IMR-90 (cell line): ENCODE results near the gene CLMP. TPM values are rescaled to one million over a fixed set of nuclear protein-coding genes. Genes with fewer than 3 reads are reported as not detected.

Experiments
- ATAC-seq: fragments of 200-7000 bp; cut with Tn5 transposase; 2 replicates; pipeline ENCODE4 v1.9.1; 2020; ENCODE audit warnings: low read depth, mild to moderate bottlenecking, moderate library complexity
- BruUV-seq: library from RNA; stranded (reverse); fragments of 400-500 nt; replicated peaks from 2 replicates; lab custom pipeline; 2021; lab: Mats Ljungman, UMichigan
- CTCF ChIA-PET: fragments of 300-600 bp; formaldehyde crosslinking; extraction: SDS; loops from one replicate; lab custom pipeline; 2021; ENCODE audit warnings: antibody characterized with exemption; lab: Yijun Ruan, JAX
- POLR2A ChIA-PET: fragments of 300-600 bp; sonication (Branson Sonifier 250); formaldehyde crosslinking; loops from one replicate; lab custom pipeline; 2022; ENCODE audit warnings: antibody characterized with exemption; ENCODE audit not compliant: unreplicated experiment; lab: Charles Lee
- DNase-seq: peaks from one replicate; pipeline ENCODE4 v3.0.0; 2013
- H2AFZ ChIP-seq: replicated peaks from 2 replicates; pipeline ENCODE3; 2013; ENCODE audit warnings: low read length, mild to moderate bottlenecking; ENCODE audit not compliant: poor library complexity
- H2AK5ac ChIP-seq: 2 replicates; pipeline ENCODE4 v1.6.1; 2013; ENCODE audit warnings: low read depth, low read length, inconsistent platforms
- H2AK9ac ChIP-seq: replicated peaks from 2 replicates; pipeline ENCODE3; 2013; ENCODE audit warnings: mild to moderate bottlenecking, low read depth, low read length, moderate library complexity; ENCODE audit not compliant: poor library complexity
- H2BK120ac ChIP-seq: 2 replicates; pipeline ENCODE4 v1.6.1; 2013; ENCODE audit warnings: low read depth, low read length, inconsistent platforms
- H2BK15ac ChIP-seq: 3 replicates; pipeline ENCODE4 v1.6.1; 2013; ENCODE audit warnings: low read depth, low read length, inconsistent platforms
- H2BK20ac ChIP-seq: 2 replicates; pipeline ENCODE4 v1.6.1; 2013; ENCODE audit warnings: low read depth, mild to moderate bottlenecking, inconsistent platforms, low read length, moderate library complexity
- H2BK5ac ChIP-seq: 2 replicates; pipeline ENCODE4 v1.6.1; 2013; ENCODE audit warnings: mild to moderate bottlenecking, low read depth, low read length, inconsistent platforms; ENCODE audit not compliant: poor library complexity, severe bottlenecking
- H3K14ac ChIP-seq: replicated peaks from 2 replicates; pipeline ENCODE4 v1.6.1; 2013; ENCODE audit warnings: low read depth, low read length, inconsistent platforms
- H3K18ac ChIP-seq: 2 replicates; pipeline ENCODE4 v1.6.1; 2013; ENCODE audit warnings: low read depth, low read length, control low read depth
- H3K23ac ChIP-seq: 2 replicates; pipeline ENCODE4 v1.6.1; 2013; ENCODE audit warnings: low read depth, low read length, inconsistent platforms
- H3K27ac ChIP-seq: 2 replicates; pipeline ENCODE4 v1.5.1; 2013; ENCODE audit warnings: mild to moderate bottlenecking, control low read depth, low read length; ENCODE audit not compliant: insufficient read depth
- H3K27me3 ChIP-seq: 2 replicates; pipeline ENCODE4 v1.6.1; 2013; ENCODE audit warnings: low read length; ENCODE audit not compliant: control insufficient read depth, insufficient read depth
- H3K36me3 ChIP-seq: 2 replicates; pipeline ENCODE4 v1.6.1; 2013; ENCODE audit warnings: low read length, mixed read lengths; ENCODE audit not compliant: control insufficient read depth, insufficient read depth
- H3K4ac ChIP-seq: 2 replicates; pipeline ENCODE4 v1.6.1; 2013; ENCODE audit warnings: low read depth, low read length, inconsistent platforms
- H3K4me1 ChIP-seq: 2 replicates; pipeline ENCODE4 v1.6.1; 2013; ENCODE audit warnings: low read length, mixed read lengths; ENCODE audit not compliant: control insufficient read depth, insufficient read depth
- H3K4me2 ChIP-seq: 2 replicates; pipeline ENCODE4 v1.6.1; 2013; ENCODE audit warnings: low read depth, mild to moderate bottlenecking, control low read depth, low read length, moderate library complexity
- H3K4me3 ChIP-seq: 2 replicates; pipeline ENCODE4 v1.5.1; 2013; ENCODE audit warnings: low read depth, mild to moderate bottlenecking, control low read depth, low read length, moderate library complexity; ENCODE audit not compliant: insufficient read depth
- H3K56ac ChIP-seq: 2 replicates; pipeline ENCODE4 v1.6.1; 2013; ENCODE audit warnings: low read length, inconsistent platforms; ENCODE audit not compliant: insufficient read depth; ENCODE audit errors: extremely low read depth
- H3K79me1 ChIP-seq, 2 experiments: 2 replicates each; pipeline ENCODE4 v1.6.1; 2013; ENCODE audit warnings: low read length in 2 of 2, inconsistent platforms in 1 of 2, low read depth in 1 of 2
- H3K9ac ChIP-seq: 2 replicates; pipeline ENCODE4 v1.6.1; 2013; ENCODE audit warnings: low read depth, low read length, control low read depth
- H3K9me1 ChIP-seq: 2 replicates; pipeline ENCODE4 v1.6.1; 2013; ENCODE audit warnings: low read length, inconsistent platforms; ENCODE audit not compliant: insufficient read depth
- H3K9me3 ChIP-seq: 2 replicates; pipeline ENCODE4 v1.6.1; 2013; ENCODE audit warnings: low read length; ENCODE audit not compliant: control insufficient read depth, insufficient read depth
- H4K20me1 ChIP-seq: 2 replicates; pipeline ENCODE4 v1.6.1; 2013; ENCODE audit warnings: low read length, inconsistent platforms; ENCODE audit not compliant: insufficient read depth
- H4K5ac ChIP-seq: 2 replicates; pipeline ENCODE4 v1.6.1; 2013; ENCODE audit warnings: mild to moderate bottlenecking, low read depth, low read length, control low read depth
- H4K8ac ChIP-seq, 2 experiments: 2 replicates each; pipeline ENCODE4 v1.6.1; 2013; ENCODE audit warnings: low read depth in 2 of 2, low read length in 2 of 2, control low read depth in 1 of 2, inconsistent platforms in 1 of 2
- H4K91ac ChIP-seq: 2 replicates; pipeline ENCODE4 v1.6.1; 2013; ENCODE audit warnings: low read depth, low read length, inconsistent platforms; ENCODE audit not compliant: insufficient read depth
- BHLHE40 ChIP-seq: fragments of 150-350 bp; IDR thresholded peaks from 2 replicates; pipeline ENCODE4 v1.6.1; 2016; ENCODE audit warnings: mild to moderate bottlenecking, low read depth, low read length
- CEBPB ChIP-seq: IDR thresholded peaks from 2 replicates; pipeline ENCODE4 v1.6.1; 2012; ENCODE audit warnings: low read depth, low read length, improper control_type of control experiment
- CHD1 ChIP-seq: IDR thresholded peaks from 2 replicates; pipeline ENCODE4 v1.6.1; 2012; ENCODE audit warnings: low read depth, low read length, improper control_type of control experiment
- FOS ChIP-seq: fragments of 150-350 bp; IDR thresholded peaks from 2 replicates; pipeline ENCODE4 v1.6.1; 2016; ENCODE audit warnings: low read depth, low read length
- MAFK ChIP-seq: IDR thresholded peaks from 2 replicates; pipeline ENCODE4 v1.6.1; 2012; ENCODE audit warnings: low read depth, low read length, improper control_type of control experiment
- MAZ ChIP-seq: IDR thresholded peaks from 2 replicates; pipeline ENCODE4 v1.6.1; 2012; ENCODE audit warnings: low read depth, mild to moderate bottlenecking, low read length, improper control_type of control experiment, moderate library complexity, borderline replicate concordance
- MXI1 ChIP-seq: IDR thresholded peaks from 2 replicates; pipeline ENCODE4 v1.6.1; 2012; ENCODE audit warnings: low read depth, mild to moderate bottlenecking, low read length, moderate library complexity, borderline replicate concordance
- NFE2L2 ChIP-seq: fragments of 150-350 bp; IDR thresholded peaks from 2 replicates; pipeline ENCODE4 v1.6.1; 2016; ENCODE audit warnings: low read depth, mild to moderate bottlenecking, low read length
- POLR2A ChIP-seq: IDR thresholded peaks from 2 replicates; pipeline ENCODE4 v1.6.1; 2012; ENCODE audit warnings: mild to moderate bottlenecking, low read depth, low read length
- RAD21 ChIP-seq: IDR thresholded peaks from 2 replicates; pipeline ENCODE4 v1.6.1; 2012; ENCODE audit warnings: low read length, improper control_type of control experiment
- RCOR1 ChIP-seq: IDR thresholded peaks from 2 replicates; pipeline ENCODE4 v1.6.1; 2012; ENCODE audit warnings: mild to moderate bottlenecking, low read length, improper control_type of control experiment; ENCODE audit not compliant: insufficient replicate concordance
- RFX5 ChIP-seq: IDR thresholded peaks from 2 replicates; pipeline ENCODE4 v1.8.0; 2012; ENCODE audit warnings: low read depth, mild to moderate bottlenecking, low read length, moderate library complexity
- SMC3 ChIP-seq: fragments of 150-350 bp; IDR thresholded peaks from 2 replicates; pipeline ENCODE4 v1.6.1; 2016; ENCODE audit warnings: low read depth, mild to moderate bottlenecking, antibody characterized with exemption, low read length, moderate library complexity
- WGBS, 2 experiments: methylation state at CpG; one replicate each; pipeline versions ENCODE4 v1.1.5 to v1.1.7; 2013; ENCODE audit warnings: missing lambda C conversion rate in 2 of 2; ENCODE audit not compliant: insufficient read length in 1 of 2; ENCODE audit errors: extremely low coverage in 2 of 2; 5-methylcytosine and 5-hydroxymethylcytosine counted together
- dilution Hi-C: fragments of 300-500 bp; cut with HindIII; formaldehyde crosslinking; loops from one replicate; pipeline ENCODE4 v1.14.3; 2018; ENCODE audit warnings: low sequenced_read_pairs; ENCODE audit not compliant: unreplicated experiment
- in situ Hi-C: fragments of 300-500 bp; cut with MboI; formaldehyde crosslinking; loops from 3 replicates; pipeline ENCODE4 v1.14.3; 2019; ENCODE audit warnings: low sequenced_read_pairs, inconsistent platforms, mixed read lengths
- intact Hi-C: fragments of 100-400 bp; cut with micrococcal nuclease; formaldehyde crosslinking; loops from 2 replicates; pipeline ENCODE4 v1.10.0; 2022
- polyA plus RNA-seq, 3 experiments: library from polyadenylated mRNA; depleted of rRNA; stranded (reverse); fragments of >200 nt; gene quantifications; 2 replicates each; pipeline ENCODE4 v1.2.3, GENCODE V29; 2012; ENCODE audit warnings: low replicate concordance in 1 of 3
- total RNA-seq: library from RNA; depleted of rRNA; stranded (reverse); fragments of >200 nt; gene quantifications from 2 replicates; pipeline ENCODE4 v1.2.3, GENCODE V29; 2012
- TF ChIP-seq, protein P1 (sequence below): fragments of 150-350 bp; IDR thresholded peaks from 2 replicates; pipeline ENCODE4 v1.6.1; 2016; ENCODE audit warnings: low read depth, mild to moderate bottlenecking, low read length, moderate library complexity, borderline replicate concordance
- TF ChIP-seq, protein P2 (sequence below): fragments of 150-350 bp; IDR thresholded peaks from 2 replicates; pipeline ENCODE4 v1.6.1; 2017; ENCODE audit warnings: mild to moderate bottlenecking, antibody characterized with exemption, low read length, low read depth
- TF ChIP-seq, protein P3 (sequence below): conservative IDR thresholded peaks from 2 replicates; pipeline ENCODE4 v1.5.1; 2012; ENCODE audit warnings: mild to moderate bottlenecking, low read depth, low read length, improper control_type of control experiment

CLMP gene
- total and polyA plus RNA-seq, 2 of the 4 experiments (the other 2 are of a cell fraction), result 54.7 to 95.7 TPM

DNA sequence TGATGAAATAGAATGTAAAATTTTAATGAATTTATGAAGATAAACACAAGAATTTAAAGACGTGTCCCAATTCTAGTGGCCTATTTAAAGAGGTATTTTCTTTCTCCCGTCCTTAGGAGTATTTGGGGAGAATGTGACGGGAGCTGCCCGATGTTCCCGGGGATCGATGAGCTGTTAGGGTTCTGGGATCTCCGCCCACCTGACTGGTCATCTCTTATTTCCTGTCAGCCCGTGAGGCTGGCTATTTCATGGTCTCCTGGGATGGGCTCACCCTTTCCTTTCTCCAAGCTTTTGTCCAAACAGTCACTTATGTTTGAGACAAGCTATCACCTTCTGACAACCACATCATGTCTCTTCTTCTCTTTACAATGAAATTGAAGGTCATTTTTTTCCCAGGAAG is 16.9 kb upstream of the CLMP start:
- Histone ChIP-seq H2BK20ac (0 out of 2 replicates have a peak overlapping the region, but pooled peaks have one; percentile 13), H2BK120ac (peak overlapping the region; percentile 58; the same call in 1 of the 2 replicates), H3K23ac (no peak overlapping the region), H3K4me1 (peaks cover 11% of the 10 kb centered on the region), H4K91ac (no peak overlapping the region), H4K5ac (peak overlapping the region; percentile 8; the same call in 1 of the 2 replicates), H3K36me3 (no peaks in the 10 kb centered on the region), H2BK5ac (peak overlapping the region; percentile 24), H2BK15ac (0 out of 3 replicates have a peak overlapping the region, but pooled peaks have one; percentile 45), H3K14ac (peak overlapping the region; percentile 27; the same call in 1 of the 2 replicates), H3K9me3 (no peaks in the 10 kb centered on the region), H3K4me3 (no peak overlapping the region), H3K9me1 (peaks cover 7% of the 10 kb centered on the region; the same call in 1 of the 2 replicates), H3K4ac (peak overlapping the region; percentile 33; the same call in 1 of the 2 replicates), H3K18ac (peak overlapping the region; percentile 86), H2AFZ (peak overlapping the region; percentile 54), H3K27me3 (no peaks in the 10 kb centered on the region), H4K8ac (no peak overlapping the region), H2AK9ac (no peak overlapping the region), H3K9ac (no peak overlapping the region), H3K4me2 (no peak overlapping the region), H4K20me1 (no peaks in the 10 kb centered on the region), H3K56ac (no peak overlapping the region), H2AK5ac (no peak overlapping the region), H3K27ac (peak overlapping the region; percentile 37; the same call in 1 of the 2 replicates), H3K79me1 (no peaks in the 10 kb centered on the region)
- WGBS, 2 experiments, result no CpG with 5 or more reads among the region's 8 CpGs
- intact Hi-C loops, result loop anchor here (2.0 kb wide), 1 partner anchor 13 kb away; no protein-coding TSS in a partner anchor
- peak; percentile 28 for DNase-seq
- CTCF ChIA-PET, result interaction anchor here (0.9 to 1.7 kb wide), 2 partner anchors 9 to 35 kb away, joined by 3 to 4 read pairs; no protein-coding TSS in a partner anchor
- TF ChIP-seq, protein P1, sequence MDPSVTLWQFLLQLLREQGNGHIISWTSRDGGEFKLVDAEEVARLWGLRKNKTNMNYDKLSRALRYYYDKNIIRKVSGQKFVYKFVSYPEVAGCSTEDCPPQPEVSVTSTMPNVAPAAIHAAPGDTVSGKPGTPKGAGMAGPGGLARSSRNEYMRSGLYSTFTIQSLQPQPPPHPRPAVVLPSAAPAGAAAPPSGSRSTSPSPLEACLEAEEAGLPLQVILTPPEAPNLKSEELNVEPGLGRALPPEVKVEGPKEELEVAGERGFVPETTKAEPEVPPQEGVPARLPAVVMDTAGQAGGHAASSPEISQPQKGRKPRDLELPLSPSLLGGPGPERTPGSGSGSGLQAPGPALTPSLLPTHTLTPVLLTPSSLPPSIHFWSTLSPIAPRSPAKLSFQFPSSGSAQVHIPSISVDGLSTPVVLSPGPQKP, result no peak
- TF ChIP-seq, protein P2, sequence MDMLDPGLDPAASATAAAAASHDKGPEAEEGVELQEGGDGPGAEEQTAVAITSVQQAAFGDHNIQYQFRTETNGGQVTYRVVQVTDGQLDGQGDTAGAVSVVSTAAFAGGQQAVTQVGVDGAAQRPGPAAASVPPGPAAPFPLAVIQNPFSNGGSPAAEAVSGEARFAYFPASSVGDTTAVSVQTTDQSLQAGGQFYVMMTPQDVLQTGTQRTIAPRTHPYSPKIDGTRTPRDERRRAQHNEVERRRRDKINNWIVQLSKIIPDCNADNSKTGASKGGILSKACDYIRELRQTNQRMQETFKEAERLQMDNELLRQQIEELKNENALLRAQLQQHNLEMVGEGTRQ, result no peak
- no peak for TF ChIP-seq MAFK
- no peak for TF ChIP-seq POLR2A
- TF ChIP-seq RAD21, result no peak
- no peak for TF ChIP-seq CHD1
- no peak for TF ChIP-seq MAZ
- TF ChIP-seq, protein P3, sequence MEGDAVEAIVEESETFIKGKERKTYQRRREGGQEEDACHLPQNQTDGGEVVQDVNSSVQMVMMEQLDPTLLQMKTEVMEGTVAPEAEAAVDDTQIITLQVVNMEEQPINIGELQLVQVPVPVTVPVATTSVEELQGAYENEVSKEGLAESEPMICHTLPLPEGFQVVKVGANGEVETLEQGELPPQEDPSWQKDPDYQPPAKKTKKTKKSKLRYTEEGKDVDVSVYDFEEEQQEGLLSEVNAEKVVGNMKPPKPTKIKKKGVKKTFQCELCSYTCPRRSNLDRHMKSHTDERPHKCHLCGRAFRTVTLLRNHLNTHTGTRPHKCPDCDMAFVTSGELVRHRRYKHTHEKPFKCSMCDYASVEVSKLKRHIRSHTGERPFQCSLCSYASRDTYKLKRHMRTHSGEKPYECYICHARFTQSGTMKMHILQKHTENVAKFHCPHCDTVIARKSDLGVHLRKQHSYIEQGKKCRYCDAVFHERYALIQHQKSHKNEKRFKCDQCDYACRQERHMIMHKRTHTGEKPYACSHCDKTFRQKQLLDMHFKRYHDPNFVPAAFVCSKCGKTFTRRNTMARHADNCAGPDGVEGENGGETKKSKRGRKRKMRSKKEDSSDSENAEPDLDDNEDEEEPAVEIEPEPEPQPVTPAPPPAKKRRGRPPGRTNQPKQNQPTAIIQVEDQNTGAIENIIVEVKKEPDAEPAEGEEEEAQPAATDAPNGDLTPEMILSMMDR, result no peak
- no peak for TF ChIP-seq SMC3
- no peak for TF ChIP-seq CEBPB
- no peak for TF ChIP-seq BHLHE40
- no peak for TF ChIP-seq NFE2L2
- no peak for TF ChIP-seq MXI1
- TF ChIP-seq RCOR1, result no peak
- no peak for TF ChIP-seq RFX5
- no peak for TF ChIP-seq FOS
- dilution Hi-C loops, result no loop called here
- BruUV-seq, result no TSS peak
- in situ Hi-C loops, result no loop called here
- ATAC-seq, result peak; percentile 46
- POLR2A ChIA-PET, result no interaction called here
